Dermis blood vessel endothelial cell (primary cell): ENCODE data around the gene VPS37B. TPM values are rescaled to one million over a fixed set of nuclear protein-coding genes. Genes with fewer than 3 reads are reported as not detected.

Source experiments
- DNase-seq: peaks from one replicate; pipeline ENCODE4 v3.0.0; 2010
- total RNA-seq: library from RNA; depleted of rRNA; stranded (reverse); fragments of >200 nt; gene quantifications from 2 replicates; pipeline ENCODE4 v1.2.3, GENCODE V29; 2014

Gene VPS37B
- total RNA-seq, 1 donor from 2014 or later: 19.6 TPM

GRCh38 chr12:122851820-122852219 is 44.1 kb downstream of the VPS37B start:
- peak; percentile 98 for DNase-seq

GRCh38 chr12:122850695-122851350 is 45.1 kb downstream of the VPS37B start:
- DNase-seq: peak; percentile 64

DNA sequence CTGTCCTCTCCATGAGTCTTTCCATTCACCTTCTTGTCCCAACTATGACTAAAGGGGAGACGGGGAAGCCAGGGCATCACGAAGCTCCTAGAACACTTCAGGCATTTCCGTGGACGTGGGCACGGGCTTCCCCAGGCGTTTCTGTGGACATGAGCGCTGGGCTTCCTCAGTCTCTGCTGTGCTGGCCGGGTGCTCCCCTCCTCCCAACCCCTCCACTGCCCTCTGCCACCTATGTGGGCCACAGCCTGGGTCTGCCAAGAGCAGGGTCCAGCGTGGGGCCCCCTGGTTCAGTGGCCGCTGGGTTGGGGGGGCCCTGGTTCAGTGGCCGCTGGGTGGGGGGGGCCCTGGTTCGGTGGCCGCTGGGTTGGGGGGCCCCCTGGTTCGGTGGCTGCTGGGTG is 45.9 kb downstream of the VPS37B start:
- no peak for DNase-seq

DNA sequence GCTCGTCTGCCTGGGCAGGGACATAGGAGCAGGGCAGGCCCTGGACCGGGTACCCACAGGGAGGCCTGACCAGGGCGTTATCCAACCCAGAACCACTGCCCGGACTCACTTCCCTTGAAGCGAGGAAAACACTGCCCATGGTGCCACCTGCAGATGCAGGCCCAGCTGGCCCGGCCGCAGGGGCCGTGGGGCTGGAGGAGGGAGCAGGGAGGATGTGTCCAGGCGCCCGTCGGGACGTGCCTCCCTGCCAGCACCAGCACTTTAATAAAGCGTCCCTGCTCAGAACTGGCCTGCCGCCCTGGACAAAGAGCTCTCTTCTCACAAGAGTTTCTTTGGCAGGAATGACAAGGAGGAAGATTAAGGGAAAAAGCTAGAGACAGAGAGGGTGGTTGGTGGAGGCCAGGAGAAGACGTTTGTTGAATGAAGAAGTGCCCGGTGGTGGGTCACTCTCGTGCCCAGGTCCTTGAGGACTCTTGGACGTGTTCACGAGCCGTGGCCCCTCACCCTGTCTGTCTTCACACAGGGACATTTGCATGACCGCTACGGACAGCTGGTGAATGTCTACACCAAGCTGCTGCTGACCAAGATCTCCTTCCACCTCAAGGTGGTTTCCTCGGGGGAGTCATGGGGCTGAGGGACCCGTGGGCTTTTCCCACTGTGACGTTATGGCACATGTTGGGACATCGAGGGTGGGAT is 46.4 kb downstream of the VPS37B start:
- no peak for DNase-seq

- no peak for DNase-seq
Observed at GRCh38 chr12:122848471-122849351, 47.2 kb downstream of the VPS37B start.

DNA sequence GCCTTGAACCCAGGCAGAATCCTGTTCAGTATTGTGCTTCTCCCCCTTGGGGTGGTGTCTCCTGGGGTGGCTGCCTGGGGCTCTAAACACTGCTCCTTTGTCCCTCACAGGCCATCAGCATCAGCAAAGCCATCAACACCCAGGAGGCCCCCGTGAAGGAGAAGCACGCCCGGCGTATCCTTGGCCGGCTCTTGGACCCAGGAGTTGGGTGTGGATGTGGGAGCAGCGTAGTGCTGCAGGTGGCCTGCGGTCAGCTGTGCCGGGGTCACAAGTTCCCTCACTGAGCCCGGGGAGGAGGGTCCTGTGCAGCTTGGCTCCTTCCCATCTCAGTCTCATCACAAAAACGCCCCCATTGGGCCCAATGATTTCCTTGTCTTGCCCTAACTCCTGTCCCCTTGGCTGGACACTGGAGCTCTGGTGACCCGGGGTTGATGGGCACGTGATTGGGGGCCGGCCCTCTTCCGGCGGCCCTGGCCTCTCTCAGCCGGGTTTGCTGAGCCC is 48.0 kb downstream of the VPS37B start:
- no peak for DNase-seq

DNA sequence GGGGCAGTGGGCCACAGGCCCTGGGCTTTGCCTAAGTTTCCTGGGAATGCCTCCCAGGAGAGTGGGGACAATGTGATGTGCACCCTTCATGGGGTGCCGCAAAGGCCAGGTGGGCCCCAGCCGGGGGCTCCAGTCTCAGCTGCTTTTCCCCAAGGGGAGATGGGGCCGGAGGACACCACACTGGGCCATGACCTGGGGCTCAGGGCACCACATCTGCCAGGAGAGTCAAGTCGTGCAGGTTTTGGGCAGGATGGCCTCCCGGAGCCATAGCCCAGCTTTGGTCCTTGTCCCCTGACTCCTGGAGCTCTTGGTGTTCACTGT is 48.4 kb downstream of the VPS37B start:
- no peak for DNase-seq

- no peak for DNase-seq
Observed at GRCh38 chr12:122846622-122847515, 49.1 kb downstream of the VPS37B start.

DNA sequence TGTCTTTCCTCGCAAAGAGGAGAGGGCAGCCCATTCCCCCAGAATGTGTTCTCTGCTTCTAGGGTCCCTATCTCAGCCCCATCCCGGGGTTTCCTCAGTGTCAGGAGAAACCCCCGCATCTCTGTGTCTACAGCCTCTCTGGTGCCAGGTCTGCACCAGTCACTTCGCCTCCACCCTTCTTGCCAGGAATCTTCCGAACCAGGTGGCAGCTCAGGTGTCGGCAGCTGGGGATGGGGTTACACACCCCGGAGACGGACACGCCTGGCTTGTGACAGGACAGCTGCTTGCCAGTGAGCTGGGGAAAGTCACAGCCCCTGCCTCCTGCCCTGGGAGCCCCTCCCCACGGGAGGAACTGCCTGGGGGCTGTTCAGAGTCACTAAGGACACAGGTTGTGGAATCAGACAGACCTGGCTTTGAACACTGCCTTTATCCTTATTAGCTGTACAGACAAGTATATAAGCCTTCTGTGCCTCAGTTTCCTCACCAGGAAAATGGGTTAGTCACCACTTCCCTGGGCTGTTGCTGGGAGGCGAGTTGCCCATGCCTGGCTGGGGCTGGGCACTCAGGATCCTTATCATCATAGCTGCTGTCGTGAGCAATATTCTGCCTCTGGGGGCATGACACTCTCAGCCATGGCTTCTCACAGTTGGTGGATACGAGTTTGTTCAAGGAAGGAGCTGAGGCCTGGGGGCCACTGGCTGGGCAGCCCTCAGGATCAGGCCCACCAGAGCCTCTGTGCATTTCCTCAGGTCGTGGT is 49.9 kb downstream of the VPS37B start:
- no peak for DNase-seq

- no peak for DNase-seq
Observed at GRCh38 chr12:122845041-122845864, 50.7 kb downstream of the VPS37B start.

- no peak for DNase-seq
Observed at GRCh38 chr12:122844366-122844971, 51.5 kb downstream of the VPS37B start.

DNA sequence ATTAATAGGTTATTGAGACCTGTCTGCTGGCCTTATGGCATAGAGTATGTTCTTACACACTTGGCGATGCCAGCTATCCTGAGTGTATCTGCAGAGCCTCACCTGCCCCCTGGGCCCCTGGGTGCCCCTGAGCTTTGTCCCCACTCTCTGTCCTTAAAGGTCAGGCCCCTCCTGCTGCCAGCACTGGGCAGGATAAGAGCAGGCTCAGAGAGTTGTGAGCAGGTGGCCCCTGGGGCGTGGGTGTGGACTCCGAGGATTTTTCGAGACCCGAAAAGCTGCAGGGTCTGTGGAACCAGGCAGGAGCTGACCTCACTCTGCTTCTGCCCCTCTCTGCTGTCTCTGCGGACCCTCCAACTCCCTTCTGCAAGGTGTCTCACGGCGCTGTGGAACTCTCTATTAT is 52.5 kb downstream of the VPS37B start:
- DNase-seq: no peak

- DNase-seq: peak; percentile 62
Observed at GRCh38 chr12:122842505-122843405, 53.2 kb downstream of the VPS37B start.

GRCh38 chr12:122841544-122842321 is 54.2 kb downstream of the VPS37B start:
- no peak for DNase-seq

DNA sequence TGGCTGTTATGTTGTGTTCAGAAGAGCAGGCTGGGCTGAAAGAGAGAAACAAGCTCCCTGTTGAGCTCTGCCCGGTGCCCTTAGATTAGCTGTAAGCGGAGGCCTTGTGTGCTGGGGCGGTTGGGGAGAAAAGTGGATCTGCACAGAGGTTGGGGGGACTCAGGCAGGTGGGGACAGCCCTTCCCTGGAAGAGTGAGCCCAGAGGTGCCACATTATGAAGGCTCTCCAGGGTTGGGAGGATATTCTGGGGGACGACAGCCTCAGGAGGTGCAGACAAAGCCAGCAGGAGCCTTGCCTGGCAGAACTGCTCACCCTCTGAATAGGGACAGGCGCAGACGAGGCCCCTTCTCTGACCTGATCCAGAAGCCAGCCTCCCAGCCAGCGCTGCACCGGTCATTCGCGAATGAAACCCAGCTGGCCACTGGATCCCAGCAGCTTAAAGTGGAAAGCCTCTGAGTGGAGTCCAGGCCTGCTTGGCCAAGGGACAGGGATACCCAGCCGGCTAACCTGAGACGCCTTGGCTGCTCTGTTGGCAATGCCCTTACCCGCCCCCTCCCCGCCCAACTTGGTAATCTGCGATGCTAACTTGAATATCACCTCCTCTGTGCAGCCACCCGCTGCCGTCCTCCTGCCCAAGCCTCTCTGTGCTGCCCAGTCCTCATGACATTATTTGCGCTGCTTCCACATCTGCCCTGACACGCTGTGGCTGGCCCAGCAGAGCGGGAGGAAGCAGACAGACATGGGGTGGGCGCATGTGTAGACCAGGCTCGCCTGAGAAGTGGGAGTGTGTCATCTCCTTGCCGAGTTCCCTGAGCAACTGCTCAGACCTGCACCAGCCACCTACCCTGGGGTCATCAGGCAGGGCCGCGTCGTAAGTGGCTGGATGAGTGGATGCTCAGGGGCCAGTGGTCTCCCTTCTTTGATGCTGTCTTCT is 55.1 kb downstream of the VPS37B start:
- DNase-seq: no peak

DNA sequence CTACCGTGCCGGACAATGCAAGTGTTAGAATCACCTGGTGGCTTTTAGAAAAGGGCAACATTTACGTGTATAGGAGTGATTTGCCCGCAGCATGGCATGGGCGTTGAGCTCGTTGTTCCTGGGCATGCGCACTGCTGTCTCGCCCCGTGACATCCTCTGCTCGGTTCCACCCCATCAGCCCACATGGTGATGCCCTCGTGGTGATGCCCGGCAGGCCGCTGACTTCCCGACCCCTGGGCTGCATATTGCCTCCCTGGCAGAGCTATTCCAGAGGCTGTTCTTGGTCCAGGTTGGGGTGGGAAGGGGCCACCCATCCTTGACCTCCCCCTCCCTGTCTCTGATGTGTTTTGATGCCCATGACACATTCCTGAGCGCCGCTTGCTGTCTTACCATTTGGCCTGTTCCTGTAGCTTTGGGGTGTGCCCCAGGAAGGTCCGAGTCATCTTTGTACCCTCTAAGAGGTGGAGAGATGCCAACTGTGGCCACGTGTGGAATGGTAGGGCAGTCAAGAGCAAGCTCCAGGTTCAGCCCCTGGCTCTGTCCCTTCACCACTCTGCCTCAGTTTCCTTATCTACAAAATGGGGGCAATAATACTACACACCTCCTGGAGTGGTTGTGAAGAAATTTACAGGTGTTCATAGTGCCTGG is 55.9 kb downstream of the VPS37B start:
- no peak for DNase-seq

DNA sequence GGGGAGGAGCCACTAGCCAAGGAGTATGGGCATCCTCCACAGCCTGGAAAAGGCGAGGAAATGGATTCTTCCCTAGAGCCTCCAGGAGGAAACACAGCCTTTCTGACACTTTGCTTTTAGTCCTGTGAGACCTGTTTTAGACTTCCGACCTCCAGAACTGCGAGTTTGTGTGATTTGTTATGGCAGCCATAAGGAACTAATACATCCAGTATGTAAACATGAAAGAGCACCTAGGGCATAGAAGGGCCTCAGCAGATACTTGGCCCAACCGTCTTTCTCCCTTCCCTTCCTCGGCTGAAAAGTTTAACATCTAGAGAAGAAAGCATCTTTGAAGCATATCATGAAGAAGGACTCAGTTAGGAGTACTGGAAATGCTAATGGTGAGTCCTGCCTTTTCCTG is 57.1 kb downstream of the VPS37B start:
- no peak for DNase-seq
